ENCODE measurements around the gene CD68. TPM values are rescaled to one million over a fixed set of nuclear protein-coding genes. Genes with fewer than 3 reads are reported as not detected.

The CD68 gene
- total RNA-seq, 1 donor from 2014 or later, result 1.1 TPM

DNA sequence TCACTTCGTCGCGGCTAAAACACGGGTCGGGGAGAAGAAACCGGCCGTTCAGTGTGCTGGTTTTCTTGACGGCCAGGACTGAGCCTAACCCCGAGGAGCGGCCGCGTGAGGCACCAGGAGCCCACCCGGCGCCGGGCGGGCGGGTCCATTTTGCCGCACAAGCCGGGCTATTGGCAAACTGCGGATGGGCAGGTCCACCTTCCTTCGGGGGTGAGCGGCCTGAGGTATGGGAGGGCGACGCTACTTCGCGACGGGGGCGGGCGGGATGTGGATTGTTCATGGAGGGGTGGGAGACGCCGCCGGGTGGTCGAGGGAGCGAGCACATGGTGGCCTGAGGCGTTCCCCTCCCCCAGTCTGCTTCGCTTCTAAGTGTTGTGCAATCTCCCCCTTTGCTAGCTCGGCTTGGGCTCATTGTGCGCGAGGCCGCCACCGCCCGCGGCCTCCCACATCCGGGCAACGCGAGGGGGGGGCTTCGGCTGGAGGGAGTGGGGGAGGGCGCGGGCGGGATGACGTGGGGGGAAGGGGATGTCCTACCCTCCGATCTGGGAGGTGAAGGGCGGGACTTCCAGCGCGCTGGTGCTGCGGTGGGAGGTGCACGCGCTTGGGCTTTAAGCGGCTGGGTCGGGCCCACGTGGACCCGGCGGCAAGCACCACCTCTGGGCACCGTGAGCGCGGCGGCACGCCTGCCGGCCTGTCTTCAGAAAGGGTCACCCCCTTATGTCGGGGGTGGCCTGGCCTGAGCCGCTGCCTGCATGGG lies 5.9 kb upstream of the CD68 start:
- peaks cover 42% of the 10 kb centered on the region for H3K4me1 Mint-ChIP-seq (ENCODE audit: unreplicated experiment)

DNA sequence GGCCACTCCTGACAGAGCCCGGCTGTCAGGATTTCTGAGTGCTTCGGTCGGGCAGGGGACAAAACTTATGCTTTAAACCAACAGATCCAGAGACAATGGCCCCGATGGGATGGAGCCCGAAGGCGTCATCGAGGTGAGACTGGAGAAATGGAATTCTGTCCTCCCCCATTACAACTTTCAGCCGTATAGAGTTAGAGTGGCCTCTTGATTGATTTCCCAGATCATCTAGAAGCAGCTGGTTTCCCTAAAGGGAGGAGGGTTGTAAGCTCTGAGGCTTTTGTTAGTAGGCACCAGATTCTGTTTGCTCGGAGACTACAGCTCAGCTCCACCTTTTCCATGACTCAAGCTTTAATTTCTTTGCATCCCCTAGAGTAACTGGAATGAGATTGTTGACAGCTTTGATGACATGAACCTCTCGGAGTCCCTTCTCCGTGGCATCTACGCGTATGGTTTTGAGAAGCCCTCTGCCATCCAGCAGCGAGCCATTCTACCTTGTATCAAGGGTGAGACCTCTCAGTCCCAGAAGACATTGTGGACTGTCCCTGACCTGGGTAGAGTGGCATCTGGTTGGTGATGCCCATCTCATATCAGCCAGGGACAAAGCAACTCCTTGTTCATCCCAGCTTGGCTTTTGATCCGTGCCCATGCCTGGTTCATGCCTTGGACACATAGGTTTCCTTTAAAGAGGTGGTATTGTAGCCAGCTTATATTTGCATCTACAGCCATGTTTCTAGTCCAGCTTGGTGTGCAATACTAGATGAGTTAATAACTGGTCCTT lies 5.1 kb upstream of the CD68 start:
- Mint-ChIP-seq H3K36me3 (ENCODE audit: unreplicated experiment) (peaks cover 55% of the 10 kb centered on the region), H3K9me3 (ENCODE audit: unreplicated experiment) (no peaks in the 10 kb centered on the region), H3K4me3 (ENCODE audit: unreplicated experiment) (peak overlapping the region; percentile 96), H3K27ac (ENCODE audit: unreplicated experiment) (peak overlapping the region; percentile 64), H3K27me3 (ENCODE audit: unreplicated experiment) (no peaks in the 10 kb centered on the region), H3K4me1 (ENCODE audit: unreplicated experiment) (peaks cover 47% of the 10 kb centered on the region)
- DNase-seq (ENCODE audit: extremely low spot score, unreplicated experiment), result no peak
- TF ChIP-seq, protein P1, sequence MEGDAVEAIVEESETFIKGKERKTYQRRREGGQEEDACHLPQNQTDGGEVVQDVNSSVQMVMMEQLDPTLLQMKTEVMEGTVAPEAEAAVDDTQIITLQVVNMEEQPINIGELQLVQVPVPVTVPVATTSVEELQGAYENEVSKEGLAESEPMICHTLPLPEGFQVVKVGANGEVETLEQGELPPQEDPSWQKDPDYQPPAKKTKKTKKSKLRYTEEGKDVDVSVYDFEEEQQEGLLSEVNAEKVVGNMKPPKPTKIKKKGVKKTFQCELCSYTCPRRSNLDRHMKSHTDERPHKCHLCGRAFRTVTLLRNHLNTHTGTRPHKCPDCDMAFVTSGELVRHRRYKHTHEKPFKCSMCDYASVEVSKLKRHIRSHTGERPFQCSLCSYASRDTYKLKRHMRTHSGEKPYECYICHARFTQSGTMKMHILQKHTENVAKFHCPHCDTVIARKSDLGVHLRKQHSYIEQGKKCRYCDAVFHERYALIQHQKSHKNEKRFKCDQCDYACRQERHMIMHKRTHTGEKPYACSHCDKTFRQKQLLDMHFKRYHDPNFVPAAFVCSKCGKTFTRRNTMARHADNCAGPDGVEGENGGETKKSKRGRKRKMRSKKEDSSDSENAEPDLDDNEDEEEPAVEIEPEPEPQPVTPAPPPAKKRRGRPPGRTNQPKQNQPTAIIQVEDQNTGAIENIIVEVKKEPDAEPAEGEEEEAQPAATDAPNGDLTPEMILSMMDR (IDR thresholded peaks at IDR 0.05), result no peak

More for the DNA sequence above, 5.9 kb upstream of the CD68 start:
- peak overlapping the region; percentile 96 for H3K4me3 Mint-ChIP-seq (ENCODE audit: unreplicated experiment)
- peak; percentile 93 for DNase-seq (ENCODE audit: extremely low spot score, unreplicated experiment)
- H3K27ac Mint-ChIP-seq (ENCODE audit: unreplicated experiment), result peak overlapping the region; percentile 98
- TF ChIP-seq, protein P1 (IDR thresholded peaks at IDR 0.05), result no peak
- H3K27me3 Mint-ChIP-seq (ENCODE audit: unreplicated experiment), result no peaks in the 10 kb centered on the region
- H3K9me3 Mint-ChIP-seq (ENCODE audit: unreplicated experiment), result no peaks in the 10 kb centered on the region
- peaks cover 50% of the 10 kb centered on the region for H3K36me3 Mint-ChIP-seq (ENCODE audit: unreplicated experiment)

DNA sequence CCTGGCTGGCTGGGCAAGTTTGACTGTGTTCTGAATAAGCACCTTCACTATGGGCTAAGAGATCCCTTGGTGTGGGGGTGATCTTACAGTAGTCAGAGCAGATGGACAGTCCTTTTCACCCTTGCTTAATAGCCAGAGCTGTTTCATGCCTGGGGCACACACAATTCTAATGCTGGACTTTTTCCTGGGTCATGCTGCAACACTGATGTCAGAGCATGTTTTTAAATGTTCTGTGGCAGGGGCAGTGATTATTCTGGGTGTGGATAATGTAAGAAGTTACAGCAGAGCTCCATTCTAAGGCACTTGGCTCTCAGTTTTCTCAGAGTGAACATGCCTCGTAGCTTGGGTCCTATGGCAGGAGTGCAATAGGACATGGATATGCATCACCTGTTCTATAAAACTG lies 4.0 kb upstream of the CD68 start:
- H3K27me3 Mint-ChIP-seq (ENCODE audit: unreplicated experiment), result no peaks in the 10 kb centered on the region
- H3K27ac Mint-ChIP-seq (ENCODE audit: unreplicated experiment), result peak overlapping the region; percentile 31
- peaks cover 55% of the 10 kb centered on the region for H3K4me1 Mint-ChIP-seq (ENCODE audit: unreplicated experiment)
- TF ChIP-seq, protein P1 (IDR thresholded peaks at IDR 0.05), result no peak
- H3K36me3 Mint-ChIP-seq (ENCODE audit: unreplicated experiment), result peaks cover 50% of the 10 kb centered on the region
- H3K9me3 Mint-ChIP-seq (ENCODE audit: unreplicated experiment), result no peaks in the 10 kb centered on the region
- DNase-seq (ENCODE audit: extremely low spot score, unreplicated experiment), result no peak
- peak overlapping the region; percentile 22 for H3K4me3 Mint-ChIP-seq (ENCODE audit: unreplicated experiment)

DNA sequence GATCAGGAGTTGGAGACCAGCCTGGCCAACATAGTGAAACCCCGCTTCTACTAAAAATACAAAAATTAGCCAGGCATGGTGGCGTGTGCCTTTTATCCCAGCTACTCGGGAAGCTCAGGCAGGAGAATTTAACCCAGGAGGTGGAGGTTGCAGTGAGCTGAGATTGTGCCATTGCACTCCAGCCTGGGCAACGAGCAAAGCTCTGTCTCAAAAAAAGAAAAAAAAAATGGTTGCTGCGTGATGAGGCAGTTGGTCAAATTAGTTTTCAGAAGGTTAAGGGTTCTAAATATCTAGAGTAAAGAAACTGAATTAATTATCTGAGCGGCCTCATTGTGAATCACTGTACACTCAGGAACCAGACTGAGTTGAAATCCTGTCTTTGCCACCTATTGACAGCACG lies 3.5 kb upstream of the CD68 start:
- peaks cover 59% of the 10 kb centered on the region for H3K4me1 Mint-ChIP-seq (ENCODE audit: unreplicated experiment)
- peak overlapping the region; percentile 27 for H3K27ac Mint-ChIP-seq (ENCODE audit: unreplicated experiment)
- TF ChIP-seq, protein P1 (IDR thresholded peaks at IDR 0.05), result no peak

DNA sequence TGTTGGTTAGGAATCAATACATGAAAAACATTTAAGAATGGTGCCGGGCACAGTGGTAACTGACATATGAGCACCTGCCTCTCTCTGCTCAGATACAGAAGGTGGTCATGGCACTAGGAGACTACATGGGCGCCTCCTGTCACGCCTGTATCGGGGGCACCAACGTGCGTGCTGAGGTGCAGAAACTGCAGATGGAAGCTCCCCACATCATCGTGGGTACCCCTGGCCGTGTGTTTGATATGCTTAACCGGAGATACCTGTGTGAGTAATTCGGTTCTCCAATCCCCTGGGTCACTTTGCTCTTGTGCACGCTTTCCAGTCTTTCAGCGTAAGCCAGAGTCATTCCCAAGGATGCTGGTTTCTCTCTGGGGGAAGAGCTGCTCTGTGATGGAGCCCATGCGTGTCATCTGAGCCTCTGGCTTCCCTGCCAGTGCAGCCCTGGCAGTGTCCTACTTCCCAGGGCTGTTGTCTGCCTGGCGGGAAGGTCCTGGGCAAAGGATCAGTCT lies 3.0 kb upstream of the CD68 start:
- no peaks in the 10 kb centered on the region for H3K27me3 Mint-ChIP-seq (ENCODE audit: unreplicated experiment)
- peak overlapping the region; percentile 38 for H3K4me3 Mint-ChIP-seq (ENCODE audit: unreplicated experiment)
- H3K4me1 Mint-ChIP-seq (ENCODE audit: unreplicated experiment), result peaks cover 59% of the 10 kb centered on the region
- H3K27ac Mint-ChIP-seq (ENCODE audit: unreplicated experiment), result peak overlapping the region; percentile 27
- no peak for DNase-seq (ENCODE audit: extremely low spot score, unreplicated experiment)
- H3K36me3 Mint-ChIP-seq (ENCODE audit: unreplicated experiment), result peaks cover 46% of the 10 kb centered on the region
- TF ChIP-seq, protein P1 (IDR thresholded peaks at IDR 0.05), result no peak
- no peaks in the 10 kb centered on the region for H3K9me3 Mint-ChIP-seq (ENCODE audit: unreplicated experiment)

More for the DNA sequence above, 3.5 kb upstream of the CD68 start:
- Mint-ChIP-seq H3K27me3 (ENCODE audit: unreplicated experiment) (no peaks in the 10 kb centered on the region), H3K9me3 (ENCODE audit: unreplicated experiment) (no peaks in the 10 kb centered on the region), H3K4me3 (ENCODE audit: unreplicated experiment) (no peak overlapping the region), H3K36me3 (ENCODE audit: unreplicated experiment) (peaks cover 46% of the 10 kb centered on the region)
- no peak for DNase-seq (ENCODE audit: extremely low spot score, unreplicated experiment)

Measured in osteocyte (in vitro differentiated cells).